AG08396 (cell line): Measurements from ENCODE around the gene DLK2.
"Not testable (repeated sequence)": the region's sequence is repeated elsewhere in the genome, so short reads cannot be mapped to it uniquely, and the experiment has no call there.

Experiments used
- DNase-seq: peaks from one replicate; pipeline ENCODE4 v3.0.0; 2012; ENCODE audit warnings: low spot score, mixed read lengths

Gene DLK2, protein sequence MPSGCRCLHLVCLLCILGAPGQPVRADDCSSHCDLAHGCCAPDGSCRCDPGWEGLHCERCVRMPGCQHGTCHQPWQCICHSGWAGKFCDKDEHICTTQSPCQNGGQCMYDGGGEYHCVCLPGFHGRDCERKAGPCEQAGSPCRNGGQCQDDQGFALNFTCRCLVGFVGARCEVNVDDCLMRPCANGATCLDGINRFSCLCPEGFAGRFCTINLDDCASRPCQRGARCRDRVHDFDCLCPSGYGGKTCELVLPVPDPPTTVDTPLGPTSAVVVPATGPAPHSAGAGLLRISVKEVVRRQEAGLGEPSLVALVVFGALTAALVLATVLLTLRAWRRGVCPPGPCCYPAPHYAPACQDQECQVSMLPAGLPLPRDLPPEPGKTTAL

DNA sequence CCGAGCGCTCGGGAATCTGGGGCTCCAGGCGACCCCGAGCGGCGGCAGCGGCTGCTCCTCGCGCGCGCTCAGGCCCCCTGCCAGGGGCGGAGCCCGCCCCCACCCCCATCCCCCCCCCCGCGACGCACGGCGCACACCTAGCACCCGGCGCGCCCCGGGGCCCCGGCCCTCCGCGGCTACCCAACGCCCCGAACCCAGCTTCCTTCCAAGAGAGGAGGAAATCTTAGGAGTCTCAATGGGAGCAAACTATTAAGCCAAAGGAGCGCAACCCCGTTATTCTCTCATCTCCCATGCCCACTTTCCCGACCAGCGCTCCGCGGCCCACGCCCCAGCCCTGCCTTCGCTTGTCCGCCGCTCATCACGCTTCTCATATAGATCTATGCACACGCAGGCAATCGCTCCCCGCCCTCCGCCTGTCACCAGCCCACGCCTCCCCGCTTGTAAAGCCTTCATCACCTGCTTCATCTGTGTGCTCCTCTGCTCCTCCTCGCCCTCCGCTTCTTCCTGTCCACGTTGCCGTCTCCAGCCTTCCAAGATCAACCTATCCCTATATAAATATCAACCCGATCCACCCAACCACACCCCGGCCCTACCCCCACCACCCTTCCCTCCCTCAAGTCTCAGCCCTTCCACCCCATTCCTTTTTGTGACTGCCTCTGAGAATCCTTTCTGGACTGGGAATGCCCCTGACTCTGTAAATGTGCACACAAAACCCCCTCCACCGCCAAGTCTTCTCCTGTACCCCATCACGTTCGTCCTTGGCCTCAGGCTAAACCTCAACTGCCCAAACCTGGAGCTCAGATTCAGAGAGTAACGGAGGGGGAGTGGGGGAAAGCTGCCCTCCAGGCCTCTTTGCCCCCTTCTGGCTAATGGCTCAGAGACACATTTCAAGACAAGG is at the start of gene DLK2:
DLK2 (minus strand) TSS at position 18 of the 898 bp plus-strand sequence. CDS start 723 bp downstream, outside the sequence.
- DNase-seq = peak; percentile 41

DNA sequence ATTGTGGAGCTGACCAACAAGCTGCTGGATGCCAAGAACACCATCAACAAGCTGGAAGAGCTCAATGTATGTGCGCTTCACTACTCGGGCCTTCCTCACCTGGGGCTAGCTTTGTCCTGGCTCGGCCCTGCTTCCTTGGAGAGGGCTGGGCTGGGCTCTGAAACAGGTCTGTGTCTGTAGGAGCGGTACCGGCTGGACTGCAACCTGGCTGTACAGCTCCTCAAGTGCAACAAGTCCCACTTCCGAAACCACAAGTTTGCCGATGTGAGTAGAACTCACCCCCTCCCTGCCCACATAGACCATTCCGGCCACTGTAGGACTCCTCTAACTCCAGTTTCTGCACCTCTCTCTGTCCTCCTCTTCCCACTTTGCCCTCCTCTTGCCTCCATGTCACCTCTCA is 48.1 kb upstream of the DLK2 start:
- no peak for DNase-seq

DNA sequence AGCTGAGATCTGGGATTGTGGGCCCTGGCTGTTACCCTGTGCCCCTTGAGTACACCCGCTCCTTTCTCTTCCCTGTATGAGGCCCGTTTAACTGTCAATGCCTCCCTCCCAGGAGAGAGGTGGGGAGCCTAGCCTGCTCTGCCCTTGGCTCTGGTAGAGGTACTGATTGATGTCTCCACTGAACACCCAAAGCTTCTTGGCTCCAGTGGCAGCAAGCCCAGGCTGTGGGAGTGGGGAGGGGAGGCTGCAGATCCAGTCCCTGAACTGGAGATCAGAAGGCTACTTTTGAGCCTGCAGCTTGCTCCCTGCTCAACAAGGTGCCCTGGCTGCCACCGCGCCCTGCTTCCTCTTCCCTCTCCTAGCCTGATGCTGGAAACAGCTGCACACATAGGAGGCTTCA is 47.3 kb upstream of the DLK2 start:
- DNase-seq = no peak

DNA sequence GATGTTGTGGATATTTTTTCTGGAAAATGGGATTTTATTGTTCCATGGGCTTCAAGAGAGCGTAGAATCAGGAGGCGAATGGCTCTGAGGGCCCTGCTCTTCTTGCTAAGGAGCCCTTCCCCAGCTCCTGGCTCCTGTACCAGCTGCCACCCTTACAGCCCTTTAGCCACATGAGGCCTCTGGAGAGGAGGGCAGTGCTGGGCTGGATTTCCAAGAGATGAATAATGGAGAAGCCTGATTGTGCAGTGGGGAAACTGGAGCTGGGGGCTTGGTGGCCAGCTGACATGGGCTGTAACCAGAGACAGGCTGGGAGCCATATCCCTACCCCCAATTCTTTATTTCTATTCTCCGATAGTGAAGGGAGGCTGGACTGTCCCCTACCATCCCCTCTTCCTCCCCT is 45.6 kb upstream of the DLK2 start:
- no peak for DNase-seq

DNA sequence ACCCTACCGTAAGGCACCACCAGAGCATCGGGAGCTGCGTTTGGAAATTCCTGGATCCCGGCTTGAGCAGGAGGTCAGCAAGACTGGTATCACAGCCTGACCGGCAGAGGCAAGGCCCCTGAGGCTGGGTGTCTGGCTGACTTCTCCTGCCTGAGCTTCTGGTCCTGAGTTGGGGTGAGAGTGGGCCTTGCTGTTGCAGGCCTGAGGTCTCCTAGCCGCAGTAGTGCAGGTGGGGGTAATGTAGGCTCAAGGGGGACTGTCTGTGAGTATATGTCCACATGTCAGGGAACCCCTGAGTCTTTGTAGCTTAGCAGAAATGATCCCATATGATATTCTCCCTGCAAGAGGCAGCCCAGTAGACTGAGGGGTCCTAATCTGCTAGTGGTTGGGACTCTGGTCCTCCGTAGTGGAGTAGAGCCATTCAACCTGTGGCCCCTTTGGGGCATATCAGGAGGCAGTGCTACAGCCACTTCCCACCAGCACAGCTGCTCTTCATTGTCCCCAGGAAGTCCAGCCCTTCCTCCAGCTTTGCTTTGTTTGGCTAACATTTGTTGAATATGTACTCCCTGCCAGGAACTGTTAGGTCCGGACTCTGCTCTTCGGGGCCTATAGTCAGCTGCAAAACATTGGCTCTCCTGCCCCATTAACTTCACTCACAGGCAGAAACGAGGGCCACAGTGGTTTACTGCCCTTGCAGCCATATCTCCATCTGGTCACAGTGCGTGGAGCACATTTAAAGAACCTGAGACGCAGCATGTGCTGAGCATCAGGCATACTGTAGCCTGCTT is 43.9 kb upstream of the DLK2 start:
- no peak for DNase-seq

DNA sequence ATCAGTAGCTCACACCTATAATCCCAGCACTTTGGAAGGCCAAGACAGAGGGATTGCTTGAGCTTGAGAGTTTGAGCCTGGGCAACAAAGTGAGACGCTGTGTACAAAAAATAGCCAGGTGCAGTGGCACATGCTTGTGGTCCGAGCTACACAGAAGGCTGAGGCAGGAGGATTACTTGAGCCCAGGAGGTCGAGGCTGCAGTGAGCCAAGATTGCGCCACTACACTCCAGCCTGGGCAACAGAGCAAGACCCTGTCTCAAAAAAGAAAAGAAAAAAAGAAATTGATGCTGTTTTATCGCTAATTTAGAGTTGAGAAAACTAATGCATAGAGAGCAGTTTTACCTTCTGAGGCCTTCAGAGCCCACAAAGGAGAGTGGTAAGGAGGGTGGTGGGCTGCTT is 42.9 kb upstream of the DLK2 start:
- DNase-seq = not testable (repeated sequence)

DNA sequence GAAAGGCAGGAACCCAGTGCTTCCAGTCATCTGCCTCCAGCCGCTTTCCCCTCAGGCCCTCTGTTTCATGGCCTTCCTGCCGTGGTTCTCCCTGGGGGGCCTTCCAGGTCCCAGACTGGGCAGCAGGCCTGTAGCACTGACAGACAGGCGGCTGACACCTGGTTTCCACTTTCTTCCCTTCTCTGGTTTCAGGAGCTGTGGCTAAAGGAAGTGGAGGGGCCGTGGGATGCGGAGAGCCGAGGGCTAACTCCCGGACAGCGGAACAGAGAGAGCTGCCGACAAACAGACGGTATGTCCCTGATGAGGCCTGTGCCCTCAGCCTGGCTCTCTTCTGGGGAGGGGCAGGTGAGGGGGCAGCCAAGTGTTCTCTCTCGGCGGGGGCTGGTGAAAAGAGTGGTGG is 42.3 kb upstream of the DLK2 start:
- DNase-seq = no peak

DNA sequence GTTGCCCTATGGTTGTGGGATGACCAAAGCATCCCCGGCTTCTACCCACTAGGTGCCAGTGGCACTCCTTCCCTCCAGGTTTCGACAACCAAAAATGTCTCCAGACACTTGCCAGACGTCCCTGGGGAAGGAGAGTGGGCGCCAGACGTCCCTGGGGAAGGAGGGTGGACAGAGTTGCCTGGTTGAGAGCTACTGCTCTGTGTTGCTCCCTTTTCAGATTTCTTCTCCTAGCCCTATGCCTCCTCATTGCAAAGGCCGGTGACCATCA is 41.7 kb upstream of the DLK2 start:
- no peak for DNase-seq

DNA sequence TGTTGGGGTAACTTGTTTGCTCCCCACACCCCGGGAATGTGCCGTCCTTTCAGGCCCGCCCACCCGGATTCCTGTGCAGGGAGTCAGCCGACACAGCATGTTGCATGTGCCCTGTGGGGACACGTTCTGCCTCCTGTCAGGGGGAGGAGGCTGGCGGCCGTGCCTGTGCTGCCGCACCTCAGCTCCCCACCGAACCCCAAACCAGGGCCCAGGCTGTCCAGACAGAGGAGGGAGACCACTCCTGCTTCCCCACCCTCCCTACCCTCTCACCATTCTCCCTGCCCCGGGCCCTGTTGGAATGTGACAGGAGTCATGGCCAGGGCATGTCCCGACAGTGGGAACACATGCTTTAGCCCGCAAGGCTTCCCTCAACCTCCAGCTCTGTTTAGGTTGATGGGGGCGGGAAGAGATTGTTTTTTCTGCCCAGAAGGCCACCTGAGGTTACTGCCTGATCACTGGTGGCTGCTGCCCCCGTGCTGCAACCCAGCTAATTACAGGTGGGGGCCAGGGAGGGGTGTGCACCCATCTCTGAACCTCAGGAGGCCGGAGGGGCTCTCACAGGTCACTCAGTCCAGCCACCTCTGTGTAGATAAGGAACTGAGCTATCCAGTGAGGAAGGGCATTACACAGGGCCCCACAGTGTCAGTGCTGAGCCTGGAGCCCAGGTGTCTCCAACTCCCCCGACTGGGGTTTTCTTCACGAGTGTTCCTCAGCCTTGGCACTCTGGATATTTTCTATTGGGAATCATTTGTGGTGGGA is 41.2 kb upstream of the DLK2 start:
- peak; percentile 79 for DNase-seq

DNA sequence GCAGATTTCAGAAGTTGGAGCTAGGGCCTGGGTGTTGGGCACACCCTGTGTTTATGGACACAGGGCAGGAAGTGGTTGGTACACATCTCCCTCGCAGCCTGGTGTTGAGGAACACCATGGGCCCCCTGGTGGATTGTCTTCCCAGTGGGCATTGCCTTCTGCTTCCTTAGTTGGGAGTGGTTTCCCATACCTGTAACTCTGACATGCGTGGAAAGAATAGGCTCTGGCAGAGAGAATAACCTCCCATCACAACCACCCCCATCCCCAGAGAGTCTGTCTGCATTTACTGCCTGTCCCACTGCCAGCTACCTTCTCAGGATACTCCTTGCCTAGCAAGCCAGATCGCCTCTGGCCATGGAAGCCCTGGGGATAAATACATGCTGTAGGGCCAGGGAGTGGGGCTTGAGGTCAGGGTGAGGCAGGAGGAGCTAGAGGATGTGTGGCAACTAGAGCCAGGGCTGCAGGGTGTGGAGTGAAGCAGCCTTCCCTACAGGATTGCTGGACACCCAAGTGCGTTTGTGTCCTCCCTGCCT is 40.1 kb upstream of the DLK2 start:
- peak; percentile 27 for DNase-seq

DNA sequence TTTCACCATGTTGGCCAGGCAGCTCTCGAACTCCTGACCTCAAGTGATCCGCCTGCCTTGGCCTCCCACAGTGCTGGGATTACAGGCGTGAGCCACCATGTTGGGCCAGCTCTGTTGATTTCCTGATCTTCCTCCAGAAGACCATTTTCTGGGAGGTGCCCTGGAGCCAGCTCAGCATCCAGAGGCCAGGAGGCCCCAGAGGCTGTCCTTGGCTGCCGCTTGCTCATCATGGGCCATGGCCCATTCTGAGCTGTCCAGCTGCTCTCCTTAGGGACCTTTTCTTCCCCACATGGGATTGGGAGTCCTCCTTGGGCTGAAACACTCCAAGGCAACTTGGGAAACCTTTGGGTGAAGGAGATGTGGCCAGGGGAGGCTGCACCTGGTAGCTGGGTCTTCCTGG is 39.4 kb upstream of the DLK2 start:
- no peak for DNase-seq

DNA sequence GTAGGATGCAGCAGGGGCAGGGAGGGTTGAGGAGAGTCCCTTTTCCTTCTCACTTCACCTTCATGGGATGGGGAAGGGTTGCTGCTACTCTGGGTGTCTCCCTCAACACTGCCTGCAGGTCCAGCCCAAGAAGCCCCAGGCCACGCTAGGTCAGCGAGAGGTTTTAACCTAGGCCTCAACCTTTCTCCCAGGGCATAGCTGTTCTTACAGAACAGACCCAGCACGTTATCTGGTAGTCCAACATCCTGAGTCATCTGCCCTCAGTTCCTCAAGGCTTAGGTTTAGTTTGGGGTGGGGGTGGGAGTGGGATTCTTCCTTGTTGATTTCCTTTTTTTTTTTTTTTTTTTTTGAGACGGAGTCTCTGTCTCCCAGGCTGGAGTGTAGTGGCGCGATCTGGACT is 39.0 kb upstream of the DLK2 start:
- DNase-seq = no peak

DNA sequence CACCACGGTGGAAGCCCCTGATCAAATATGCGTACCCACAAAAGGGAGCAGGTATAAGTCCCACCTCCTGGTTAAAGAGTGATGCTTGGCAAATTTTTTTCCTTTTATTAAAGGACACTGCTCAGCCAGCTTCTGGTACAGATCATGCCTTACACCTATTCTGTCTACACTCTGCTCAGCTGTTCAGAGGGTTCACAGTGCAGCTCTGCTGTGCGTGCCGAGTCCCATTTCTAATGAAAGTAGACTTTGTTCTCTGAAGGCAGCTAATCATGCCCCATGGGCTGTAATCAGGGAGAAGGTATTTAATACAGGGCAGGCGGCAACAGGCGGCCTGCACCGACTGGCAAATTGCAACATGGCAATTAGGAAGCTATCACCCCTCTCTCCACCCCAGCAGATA is 38.5 kb upstream of the DLK2 start:
- DNase-seq = no peak

DNA sequence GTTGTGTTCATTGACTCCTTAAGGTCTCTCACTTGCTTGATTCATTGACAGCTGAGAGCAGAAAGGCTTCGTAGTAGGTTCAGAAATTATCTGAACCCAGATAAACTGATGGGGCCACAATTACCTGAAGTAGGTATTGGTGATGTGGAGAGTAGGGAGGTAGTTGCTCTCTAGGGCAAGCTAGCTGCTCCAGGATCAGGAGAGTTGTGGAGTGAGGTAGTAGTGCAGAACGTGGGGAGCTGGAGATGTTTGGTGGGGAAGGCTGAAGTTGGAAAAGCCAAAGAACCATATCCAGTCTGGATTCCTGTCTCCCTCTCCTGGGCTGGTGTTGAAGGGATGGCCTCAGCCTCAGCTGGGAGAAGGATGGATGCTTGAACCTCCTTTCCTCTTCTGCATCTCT is 37.9 kb upstream of the DLK2 start:
- no peak for DNase-seq

DNA sequence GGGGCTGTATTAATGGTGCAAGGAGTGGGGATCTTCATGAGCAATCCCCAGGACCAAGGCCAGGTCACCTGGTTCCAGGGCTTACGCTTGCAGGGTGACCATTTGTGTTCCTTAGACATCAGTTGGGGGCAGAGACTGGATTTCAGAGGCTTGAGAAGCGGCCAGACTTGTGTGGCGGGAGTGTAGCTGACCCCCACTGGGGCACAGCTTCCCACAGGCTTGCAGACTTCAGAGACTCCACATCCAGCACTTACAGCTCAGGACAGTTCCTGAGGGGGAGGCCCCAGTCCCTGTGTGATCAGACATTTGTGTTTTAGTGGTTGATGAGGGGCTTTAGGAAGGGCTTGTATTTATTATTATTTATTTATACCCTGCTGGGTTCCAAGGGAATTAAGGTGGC is 37.3 kb upstream of the DLK2 start:
- DNase-seq = no peak

DNA sequence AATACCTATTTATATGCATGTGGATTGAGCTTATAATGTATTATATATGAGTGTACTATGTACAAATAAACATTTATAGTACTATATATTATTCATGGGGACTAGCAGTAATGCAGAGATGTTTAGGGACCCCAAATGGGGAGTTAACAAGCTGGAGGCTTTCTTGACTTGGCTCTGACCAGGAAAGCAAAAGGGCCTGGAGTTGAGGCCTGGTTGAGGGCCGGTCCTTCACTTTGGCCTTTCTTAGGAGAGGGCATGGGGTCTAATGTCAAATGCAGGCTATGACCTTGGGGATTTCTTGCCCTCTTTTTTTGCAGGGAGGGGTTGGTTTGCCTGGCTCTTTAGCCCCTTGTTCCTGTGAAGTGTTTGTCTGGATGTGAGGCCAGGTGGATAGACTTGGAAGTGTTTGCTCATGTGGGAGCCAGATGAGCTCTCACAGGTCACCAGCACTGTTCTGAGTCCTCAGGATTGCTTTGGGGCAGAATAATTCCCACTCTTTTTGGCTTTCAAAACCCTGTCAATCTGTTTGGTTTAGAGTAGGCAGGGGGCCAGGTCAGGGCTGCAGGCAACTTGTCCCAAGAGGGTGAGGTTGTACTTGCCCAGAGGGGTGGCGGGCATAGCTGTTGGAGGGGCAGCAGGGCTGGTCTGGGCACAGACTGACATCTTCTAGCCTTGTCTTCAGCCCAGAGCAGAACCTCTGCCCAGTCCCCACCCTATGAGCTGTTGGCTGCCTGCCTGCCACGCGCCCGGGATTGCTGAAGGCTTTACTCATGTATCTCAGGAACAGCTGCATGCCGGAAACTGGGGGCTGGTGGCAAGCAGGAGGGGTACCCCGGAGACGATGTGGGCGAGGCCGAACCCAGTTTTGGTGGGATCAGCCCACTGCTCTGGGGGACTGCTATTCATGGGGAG is 36.7 kb upstream of the DLK2 start:
- peak; percentile 86 for DNase-seq

DNA sequence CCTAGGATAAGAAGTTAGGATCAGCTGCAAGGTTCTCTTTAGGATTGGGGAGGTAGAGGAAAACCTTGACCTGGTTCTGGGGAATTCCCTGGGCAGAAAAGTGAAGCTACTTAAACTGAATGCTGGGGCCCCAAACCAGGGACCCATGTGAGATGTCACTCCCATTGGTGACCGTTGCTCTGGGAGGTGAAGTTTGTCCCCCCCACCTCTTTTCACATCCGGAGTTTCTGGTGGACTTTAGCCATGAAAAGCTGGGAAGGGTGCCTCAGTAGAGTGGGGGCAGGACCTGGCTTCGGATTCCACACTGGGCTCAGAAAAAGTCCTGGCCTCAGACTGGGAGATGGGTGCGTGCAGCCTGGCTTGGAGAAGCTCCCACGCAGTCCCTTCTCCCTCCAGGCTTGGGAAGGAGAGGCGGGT is 35.2 kb upstream of the DLK2 start:
- no peak for DNase-seq

DNA sequence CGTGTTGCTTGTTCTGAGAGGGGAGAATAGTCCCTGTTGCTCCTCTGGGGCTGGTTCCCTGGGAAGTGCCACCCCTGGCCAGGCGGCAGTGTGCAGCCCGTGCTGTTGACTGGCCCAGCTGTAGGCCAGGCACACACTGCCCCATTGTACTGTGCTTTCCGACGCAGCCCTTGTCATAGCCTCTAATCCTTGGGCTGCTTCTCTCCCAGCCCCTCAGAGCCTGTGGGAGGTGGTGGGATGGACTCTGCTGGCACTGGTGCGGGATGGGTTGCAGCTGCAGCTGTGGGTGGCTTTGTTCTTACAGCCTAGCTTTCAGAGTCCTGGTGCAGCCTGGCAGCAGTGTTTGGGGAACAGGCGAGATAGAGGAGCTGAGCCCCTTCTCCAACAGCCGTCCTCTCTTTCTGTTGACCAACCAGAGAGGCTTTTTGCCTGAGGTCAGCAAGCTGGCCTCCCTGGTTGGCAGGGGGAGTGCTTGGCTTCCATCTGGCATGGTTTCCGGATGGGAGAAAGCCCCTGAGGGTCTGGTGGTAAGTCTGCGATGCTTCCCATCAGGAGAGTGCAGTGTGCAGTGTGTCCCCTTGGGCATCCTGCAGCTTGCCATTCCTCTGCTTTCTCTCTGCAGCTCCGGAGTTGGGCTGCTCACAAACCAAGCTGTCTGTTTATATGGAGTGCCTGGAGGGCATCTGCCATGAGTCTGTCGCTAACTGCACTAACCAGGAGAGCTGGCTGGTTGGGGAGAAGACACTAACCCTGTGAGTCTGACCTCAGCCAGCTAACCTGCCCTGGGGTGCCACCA is 34.1 kb upstream of the DLK2 start:
- no peak for DNase-seq

DNA sequence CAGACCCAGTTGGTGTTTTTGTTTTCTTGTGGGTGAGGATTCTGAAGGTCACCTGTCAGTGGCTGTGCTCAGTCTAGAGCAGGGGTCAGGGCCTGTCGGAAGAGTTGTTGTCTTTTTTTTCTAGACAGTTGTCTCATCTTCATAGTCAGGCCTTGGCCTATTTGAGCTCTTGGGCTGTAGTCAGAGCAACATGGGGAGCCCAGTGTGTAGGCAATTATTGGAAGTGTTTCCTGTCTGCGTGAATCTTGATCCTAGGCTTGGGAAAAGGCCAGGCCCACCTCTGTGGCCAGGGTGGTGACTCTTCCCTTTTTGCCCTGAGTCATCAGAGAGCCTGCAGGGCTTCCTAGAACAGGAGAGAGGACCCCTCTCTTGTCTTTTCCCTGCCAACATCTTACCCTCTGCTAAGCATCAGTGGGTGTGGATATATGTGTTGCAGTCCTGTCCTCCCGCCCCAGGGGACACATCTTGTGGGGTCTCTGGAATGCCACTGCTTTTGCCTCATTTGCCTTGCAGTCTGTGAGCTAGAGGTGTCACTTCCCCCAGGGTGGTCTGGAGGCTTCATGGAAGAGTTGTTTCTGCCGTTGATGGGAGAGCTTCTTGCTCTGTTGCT is 33.4 kb upstream of the DLK2 start:
- DNase-seq = peak; percentile 38
